GM11168 (cell line): ENCODE data around the gene CACNB2.

Experiments
- in situ Hi-C: fragments of 300-500 bp; cut with MboI; formaldehyde crosslinking; loops from one replicate; pipeline ENCODE4 v1.12.0; 2022; ENCODE audit warnings: low sequenced_read_pairs; ENCODE audit not compliant: unreplicated experiment

Gene CACNB2

DNA sequence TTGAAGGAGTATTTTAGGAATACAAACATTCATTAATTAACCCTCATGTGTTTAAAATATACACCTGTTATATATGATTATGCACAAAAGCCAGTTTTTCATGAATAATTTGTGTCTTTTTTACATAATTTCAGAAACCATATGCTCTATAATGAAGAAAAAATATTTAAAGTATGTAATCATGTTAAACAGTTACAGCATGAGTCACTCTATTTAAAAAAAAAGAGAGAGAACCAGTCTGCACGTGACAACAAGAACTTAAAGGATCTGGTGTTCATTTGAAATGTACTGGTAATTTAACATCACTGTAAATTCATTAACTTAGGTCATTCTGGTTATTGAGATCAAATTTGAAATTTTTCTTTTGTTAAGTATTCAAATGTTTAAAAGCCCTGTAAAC, 228.5 kb downstream of the CACNB2 start:
- in situ Hi-C loops: no loop called here

DNA sequence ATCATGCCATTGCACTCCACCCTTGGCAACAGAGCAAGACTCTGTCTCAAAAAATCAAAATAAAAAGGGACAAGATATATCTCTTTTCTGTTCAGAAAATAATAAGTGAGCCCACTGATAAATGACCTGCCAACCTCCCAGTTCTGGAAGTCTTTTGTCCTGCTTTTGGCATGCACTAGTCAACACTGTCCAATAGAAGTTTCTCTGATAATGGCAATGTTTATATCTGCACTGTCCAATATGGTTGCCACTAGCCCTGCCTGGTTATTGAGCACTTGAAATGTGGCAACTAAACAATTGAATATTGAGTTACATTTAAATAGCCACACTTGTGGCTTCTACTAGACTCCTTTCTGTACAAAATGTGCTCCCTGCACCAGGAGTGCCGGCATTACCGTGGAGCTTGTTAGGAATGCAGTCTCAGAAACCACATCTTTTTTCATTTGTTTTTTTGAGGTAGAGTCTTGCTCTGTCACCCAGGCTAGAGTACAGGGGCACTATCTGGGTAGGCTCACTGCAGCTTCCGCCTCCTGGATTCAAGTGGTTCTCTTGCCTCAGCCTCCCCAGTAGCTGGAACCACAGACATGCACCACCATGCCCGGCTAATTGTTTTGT, 229.7 kb downstream of the CACNB2 start:
- in situ Hi-C loops: no loop called here

DNA sequence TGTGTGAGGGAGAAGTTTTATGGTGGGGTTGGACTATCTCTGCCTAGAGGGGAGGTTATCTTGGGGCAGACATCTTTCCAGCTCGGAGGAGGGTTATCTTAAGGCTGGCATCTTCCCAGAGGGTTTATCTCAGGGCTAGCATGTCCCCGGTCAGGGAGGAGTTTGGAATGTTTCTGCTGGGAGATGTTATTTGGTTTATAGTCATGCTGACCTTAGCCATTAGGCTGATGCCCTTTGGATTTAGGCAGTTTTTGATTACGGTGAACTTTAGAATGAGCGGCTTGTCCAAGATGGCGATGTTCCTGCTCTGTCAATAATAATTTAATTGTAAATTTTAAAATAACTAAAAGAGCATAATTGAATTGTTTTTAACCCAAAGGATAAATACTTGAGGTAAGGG, 236.4 kb downstream of the CACNB2 start:
- in situ Hi-C loops: no loop called here

DNA sequence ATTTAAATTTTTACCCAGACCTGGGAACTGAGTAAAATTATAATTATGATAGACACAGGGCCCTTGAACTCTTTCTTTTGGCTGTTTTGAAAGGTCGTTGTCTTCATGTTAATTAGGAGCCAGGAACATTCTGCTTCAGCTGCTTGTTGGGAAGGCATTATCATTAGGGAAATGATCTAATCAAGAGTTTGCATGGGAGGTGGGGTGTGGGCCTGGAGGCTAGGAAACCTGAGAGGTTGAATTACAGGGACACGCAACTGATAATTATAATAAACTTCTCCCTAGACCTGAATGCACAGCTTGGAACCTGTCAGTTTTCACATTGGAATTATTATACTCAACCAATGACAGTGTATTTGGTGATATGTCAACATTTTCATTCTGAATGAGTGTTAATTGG, 237.7 kb downstream of the CACNB2 start:
- in situ Hi-C loops: no loop called here

DNA sequence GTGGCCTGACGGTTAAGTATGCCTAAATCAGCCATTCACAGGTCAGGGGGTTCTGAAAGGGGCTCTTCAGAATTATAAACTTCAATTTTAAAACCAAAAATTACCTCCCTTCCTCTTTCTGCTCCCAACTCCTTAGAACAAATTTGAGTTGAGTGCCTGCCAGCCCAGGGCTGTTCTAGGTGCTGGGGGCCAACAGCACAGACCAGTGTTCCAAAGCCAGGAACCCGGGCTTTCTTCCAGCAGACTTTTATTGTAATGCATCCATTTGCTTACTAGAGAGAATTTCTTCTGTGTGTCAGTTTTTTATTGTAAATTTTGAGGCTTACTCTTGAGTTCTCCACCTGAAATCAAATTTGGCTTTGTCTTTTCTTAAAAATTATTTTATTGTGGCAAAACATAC, 238.5 kb downstream of the CACNB2 start:
- in situ Hi-C loops: no loop called here

DNA sequence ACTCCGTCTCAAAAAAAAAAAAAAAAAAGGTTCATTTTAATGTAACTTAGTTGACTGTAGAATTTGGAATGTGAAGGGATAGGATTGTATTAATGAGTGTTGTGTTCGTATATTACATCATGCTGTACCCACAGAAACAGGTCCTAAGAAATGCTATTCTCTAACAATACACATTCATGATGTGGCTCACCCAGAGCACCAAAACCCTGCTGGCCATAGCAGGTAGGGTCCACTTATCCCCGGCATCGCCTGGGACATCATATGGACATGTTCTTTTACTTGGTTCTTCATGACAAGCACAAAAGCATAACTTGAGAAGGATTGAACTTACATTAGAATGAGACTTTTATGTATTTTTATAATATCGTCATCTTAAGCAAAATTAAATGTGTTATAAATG, 241.5 kb downstream of the CACNB2 start:
- in situ Hi-C loops: no loop called here

DNA sequence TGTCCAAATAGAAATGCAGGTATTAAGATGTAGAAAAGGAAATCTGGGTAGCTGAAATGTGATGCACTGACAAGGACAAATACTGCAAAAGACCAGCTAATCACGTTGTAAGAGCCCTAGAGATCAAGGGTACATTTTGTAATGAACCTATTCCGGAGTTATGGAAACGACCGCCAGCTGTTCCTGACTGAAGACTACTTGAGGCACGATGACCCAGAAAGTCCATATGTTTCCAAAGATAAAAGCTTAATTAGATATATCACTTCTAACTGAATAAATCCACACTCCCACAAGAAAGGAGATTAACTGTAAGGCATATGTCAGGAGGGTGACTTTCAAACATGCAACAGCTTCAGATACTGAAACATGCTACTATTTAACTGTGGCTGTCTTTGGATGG, 257.7 kb downstream of the CACNB2 start:
- in situ Hi-C loops: no loop called here

DNA sequence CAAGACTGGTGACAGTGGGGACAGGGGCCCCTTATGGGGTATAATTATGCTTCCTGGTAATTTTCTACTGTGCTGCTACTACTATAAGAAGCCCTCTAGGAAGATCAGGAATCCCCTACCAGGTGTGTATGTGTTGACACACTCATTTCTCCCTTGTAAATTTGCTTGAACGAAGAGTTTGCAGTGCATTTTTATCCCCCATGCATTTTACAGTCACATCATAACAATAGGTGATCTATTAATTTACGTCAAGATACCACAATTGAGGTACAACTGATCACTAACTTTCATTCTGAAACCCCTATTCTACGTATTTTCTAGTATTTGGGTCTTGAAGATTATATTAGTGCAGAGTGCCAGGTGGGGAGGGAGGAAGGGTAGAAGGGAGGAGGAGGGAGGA, 258.9 kb downstream of the CACNB2 start:
- in situ Hi-C loops: no loop called here

DNA sequence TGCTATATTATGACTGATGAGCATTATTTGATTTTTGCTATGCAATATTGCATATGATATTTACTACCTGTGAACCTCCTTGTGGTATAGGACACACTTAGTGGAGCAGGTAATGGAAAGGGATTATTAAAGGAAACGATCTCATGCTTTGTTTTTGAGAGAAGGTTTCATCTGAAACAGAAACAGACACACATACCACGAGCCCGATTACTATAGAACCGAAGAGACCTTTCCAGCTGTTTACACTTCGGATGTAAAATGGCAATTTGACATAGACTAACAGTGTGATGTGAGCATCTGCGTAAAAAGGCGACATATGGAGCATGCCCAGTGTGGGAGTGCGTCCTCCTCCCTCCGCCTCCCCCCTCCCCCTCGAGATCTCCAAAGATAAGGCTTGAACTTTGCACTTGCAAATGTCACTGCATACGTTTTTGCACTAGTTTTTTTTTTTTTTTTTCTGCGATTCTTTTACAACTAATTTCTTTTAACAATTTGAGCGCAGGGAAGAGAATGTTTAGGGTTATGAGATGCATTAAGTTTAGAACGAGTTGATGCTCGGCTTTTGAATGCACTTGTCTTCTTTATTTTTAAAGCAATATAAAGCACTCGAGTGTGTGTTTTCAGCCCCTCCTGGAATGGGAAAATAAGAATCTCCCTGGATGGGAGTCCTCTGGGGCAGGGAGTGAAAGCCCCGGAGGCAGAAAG, 260.1 kb downstream of the CACNB2 start:
- in situ Hi-C loops: no loop called here

DNA sequence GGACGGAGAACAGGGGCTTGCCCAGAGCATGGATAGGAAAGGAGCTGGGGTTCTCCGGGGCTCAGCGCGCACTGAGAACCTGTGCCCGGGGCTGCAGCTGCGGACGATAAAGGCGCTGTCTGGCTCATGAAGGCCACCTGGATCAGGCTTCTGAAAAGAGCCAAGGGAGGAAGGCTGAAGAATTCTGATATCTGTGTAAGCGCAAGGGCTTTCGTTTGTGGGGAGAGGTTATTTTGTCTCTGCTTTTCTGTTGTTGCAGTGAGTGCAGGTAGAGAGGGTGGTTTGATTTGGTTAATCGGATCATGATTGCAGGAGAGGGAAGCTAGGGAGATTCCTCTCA, 260.7 kb downstream of the CACNB2 start:
- in situ Hi-C loops: no loop called here

DNA sequence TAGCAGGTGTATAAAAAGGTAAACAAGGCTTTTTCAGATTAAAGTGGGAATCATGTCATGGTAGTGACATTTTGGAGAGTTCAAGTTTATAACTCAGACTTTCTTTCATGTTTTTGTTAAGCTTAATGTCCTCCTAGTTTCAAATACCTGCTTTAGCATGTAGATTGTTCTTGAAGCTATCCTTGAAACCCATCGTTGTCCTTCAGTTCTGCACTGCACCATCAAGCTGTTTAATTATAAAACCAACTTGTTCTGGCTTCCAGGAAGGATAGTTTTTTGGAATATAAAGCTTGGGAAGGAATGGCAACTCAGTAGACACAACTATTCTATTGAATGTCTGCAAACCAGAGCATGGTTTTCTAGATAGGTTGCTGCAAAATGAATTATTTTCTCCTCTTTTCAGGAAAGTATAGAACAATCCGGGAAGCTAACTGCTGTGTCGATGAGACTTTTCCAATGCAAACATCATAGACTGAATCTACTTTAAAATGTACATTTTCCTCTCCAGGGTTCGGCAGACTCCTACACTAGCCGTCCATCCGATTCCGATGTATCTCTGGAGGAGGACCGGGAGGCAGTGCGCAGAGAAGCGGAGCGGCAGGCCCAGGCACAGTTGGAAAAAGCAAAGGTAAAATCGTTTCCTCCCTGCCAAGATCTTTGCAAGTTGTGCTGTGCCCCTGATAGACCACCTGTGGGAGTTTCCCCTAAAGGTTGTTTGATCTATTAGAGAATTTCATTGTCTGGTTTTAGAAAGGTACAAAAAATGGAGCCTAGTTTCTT, 261.4 kb downstream of the CACNB2 start:
- in situ Hi-C loops: no loop called here

DNA sequence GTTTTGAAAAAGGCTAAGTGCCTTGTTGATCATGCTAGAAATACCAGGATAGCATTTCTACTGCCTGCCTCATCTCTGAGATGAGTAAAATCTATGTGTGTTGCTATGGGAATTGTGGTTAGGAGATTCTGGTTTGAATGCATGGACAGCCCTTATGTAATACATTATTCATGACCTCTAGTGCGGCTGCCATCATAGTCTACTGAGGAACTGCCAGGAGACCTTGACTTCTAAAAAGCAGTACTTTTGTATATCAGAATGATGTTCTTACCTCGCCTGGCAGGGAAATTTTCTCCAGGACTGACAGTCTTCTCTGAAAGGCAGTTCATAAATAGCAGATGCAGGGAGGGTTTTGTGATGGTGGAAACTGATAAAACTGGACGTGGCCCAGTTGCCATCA, 262.6 kb downstream of the CACNB2 start:
- in situ Hi-C loops: no loop called here

DNA sequence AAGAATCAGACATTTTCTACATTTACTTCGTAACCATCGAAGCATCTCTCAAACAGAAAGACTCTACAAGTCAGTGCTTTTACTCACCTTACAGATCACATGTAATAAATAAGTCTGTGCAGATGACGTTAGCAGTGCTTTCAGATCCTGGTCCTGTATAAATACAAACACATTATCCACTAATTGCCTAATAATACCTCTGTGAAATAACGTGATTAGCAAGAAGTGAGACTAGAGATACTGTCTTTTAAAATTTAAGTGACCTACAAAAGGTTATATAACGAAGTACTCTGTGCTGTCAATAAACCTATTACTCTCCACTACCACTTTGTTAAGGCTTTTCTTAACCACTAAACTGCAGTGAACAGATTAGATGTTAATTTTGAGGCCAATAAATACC, 264.3 kb downstream of the CACNB2 start:
- in situ Hi-C loops: no loop called here

DNA sequence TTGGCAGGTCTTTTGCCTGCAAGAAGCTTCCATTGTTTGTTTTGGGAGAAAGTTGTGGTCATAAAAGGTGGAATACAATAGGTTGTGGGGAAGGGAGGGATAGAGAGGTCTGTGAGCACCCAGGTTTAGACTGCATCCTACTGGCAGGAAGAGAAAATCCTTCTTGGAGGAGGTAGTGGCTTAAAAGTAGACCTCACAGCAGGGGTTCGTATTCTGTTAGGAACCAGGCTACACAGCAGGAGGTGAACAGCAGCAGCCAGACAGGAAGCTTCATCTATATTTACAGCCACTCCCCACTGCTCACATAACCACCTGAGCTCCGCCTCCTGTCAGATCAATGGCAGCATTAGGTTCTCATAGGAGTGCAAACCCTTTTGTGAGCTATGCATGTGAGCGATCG, 265.9 kb downstream of the CACNB2 start:
- in situ Hi-C loops: no loop called here

DNA sequence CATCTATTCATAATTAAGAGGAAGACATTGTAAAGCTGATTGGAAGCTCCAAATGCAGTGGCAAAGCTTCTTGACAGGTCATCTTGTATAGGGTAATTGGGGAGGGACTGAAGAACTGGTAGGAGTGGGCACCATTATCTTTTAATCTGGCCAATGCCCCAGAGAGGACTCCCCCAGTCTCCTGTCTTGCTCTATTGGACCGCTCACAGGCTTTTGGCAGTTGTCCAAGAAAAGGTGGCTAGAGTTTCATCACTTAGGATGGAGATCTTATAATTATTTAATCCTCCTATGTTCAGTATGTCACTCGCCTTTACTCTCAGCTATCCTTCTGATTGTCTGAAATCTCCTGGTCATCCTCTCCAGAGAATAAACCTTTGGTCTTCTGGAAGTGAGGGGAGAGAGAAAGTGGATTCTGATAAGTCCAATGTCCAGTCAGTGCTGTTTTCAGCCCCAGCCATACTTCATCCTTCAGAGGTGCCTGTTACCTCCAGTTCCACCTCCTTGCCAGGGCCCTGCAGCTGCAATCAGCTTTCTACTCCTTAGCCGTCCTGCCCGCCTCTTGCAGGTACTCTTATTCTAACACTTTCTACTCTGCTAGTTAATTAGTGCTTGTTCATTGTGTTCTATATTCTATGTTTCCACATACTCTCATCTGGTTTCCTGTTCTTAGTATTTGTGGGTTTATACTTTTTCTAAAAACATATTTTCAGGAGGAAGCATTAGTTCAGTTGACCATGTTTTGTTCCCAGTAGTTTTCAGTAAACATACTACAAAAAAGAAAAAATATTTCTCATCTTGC, 269.6 kb downstream of the CACNB2 start:
- in situ Hi-C loops: no loop called here

DNA sequence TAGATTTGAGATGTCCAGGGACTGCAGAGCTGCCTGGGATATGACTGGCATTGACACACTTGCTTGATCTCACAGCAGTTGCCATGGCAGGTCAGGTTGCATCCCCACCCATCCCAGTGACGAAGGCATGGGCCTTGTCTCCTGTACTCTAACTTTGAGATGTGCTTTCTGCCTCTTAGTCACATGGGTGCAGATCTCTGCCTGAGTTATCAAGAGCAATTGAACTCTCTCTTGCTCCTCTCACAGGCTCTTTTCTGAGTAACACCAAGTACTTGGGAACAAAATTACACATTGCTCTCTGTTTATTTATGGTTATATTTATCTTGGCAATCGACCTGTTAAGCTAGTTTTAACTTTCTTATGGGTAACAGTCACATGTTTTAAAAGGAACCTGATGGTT, 273.8 kb downstream of the CACNB2 start:
- in situ Hi-C loops: no loop called here

DNA sequence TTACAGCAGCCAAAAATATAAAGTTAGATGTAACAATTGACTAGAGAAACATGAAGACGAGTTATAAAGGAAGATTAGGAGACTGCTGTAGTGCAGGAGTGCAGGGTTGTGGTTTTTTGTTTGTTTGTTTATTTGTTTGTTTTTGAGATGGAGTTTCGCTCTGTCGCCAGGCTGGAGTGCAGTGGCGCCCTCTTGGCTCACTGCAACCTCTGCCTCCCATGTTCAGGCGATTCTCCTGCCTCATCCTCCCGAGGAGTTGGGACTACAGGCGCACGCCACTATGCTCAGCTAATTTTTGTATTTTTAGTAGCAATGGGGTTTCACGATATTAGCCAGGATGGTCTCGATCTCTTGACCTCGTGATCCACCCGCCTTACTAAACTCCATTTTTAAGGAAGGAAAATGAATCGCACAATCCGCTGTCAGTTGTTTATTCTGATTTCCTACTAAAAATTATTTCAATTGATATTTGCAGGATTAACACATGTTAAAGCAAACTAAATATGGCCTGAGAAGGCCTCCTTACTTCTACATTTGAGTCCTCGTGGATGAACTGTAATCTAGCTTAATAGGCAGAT, 277.8 kb downstream of the CACNB2 start:
- in situ Hi-C loops: no loop called here

DNA sequence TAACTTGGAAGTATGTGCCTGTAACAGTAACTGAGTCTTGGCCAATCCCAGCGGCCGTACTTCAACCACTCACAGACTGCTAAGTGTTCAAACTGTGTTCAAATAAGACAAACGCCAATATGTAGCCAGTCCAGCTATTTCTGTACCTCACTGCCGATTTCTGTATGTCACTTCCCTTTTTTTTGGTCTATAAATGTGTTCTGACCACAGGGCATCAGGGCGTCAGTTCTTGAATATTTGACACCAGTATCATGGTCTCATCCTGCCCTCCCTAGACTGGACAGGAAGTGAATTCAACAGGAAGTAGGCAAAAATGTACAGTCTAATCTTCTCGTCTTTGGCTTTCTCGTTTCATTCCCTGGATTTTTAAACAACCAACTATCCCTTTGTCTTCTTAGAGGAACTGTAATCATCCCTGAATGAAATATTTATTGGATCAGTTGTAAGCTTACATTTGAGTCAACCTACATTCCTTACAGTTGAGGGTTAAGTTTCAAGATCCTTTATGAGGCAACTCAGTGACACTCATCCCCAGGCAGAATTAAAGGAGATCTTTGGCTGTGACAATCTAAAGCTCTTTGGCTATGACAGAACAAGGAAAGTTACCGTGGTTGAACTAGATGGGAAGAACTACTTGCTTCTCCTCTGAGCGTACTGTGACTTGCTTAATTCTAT, 278.5 kb downstream of the CACNB2 start:
- in situ Hi-C loops: no loop called here

DNA sequence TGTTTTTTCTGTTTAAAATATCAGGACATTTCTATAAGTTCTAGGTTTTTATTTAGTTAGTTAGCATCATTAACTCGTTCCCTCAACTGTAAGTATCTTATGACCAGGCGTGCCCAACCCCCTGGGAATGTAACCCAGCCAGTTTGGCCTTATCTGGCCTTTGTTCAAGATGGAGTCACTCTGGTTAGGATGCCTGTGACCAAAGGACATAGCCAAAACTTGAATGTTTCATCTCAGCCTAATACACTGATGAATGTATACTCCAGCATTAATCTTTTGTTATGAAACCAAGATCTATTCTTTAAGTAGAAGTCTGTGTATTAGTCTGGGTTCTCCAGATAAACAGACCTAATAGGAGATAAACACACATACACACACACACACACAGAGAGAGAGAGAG, 279.7 kb downstream of the CACNB2 start:
- in situ Hi-C loops: no loop called here

DNA sequence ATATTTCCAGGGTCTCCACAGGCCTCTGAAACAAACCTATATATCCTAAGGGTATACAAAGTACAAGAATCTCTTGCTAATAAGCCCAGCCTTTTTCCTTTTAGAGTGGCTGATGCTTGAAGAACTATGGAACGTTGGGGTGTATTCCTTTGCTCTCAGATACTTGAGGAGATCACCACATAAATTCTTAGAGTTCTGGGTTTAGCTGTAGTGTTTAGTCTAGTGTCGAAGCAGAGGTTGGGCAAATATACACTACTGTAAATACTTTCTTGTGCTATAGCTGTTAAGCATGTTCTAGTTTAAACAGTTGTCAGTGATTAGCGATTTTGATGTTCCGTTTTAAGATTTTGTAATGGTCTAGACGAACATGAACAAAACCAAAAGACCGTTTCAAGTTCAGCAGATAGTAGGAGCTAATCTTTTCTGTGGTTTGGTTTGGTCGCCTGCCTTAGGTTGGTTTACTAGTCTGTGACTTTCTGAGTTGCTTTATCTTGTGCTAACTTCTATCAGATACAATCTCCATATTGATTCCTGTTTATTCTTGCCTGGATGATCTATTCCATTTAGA, 281.6 kb downstream of the CACNB2 start:
- in situ Hi-C loops: no loop called here
